ENCODE results near the gene ZFYVE28.

ZFYVE28 gene

GRCh38 chr4:2426069-2426397 lies 7.6 kb upstream of the ZFYVE28 start:
- no peak for TF ChIP-seq CTCF (IDR thresholded peaks at IDR 0.05)

- TF ChIP-seq CTCF (IDR thresholded peaks at IDR 0.05), result no peak
Observed at GRCh38 chr4:2425386-2426068, 7.1 kb upstream of the ZFYVE28 start.

GRCh38 chr4:2424581-2424980 lies 6.1 kb upstream of the ZFYVE28 start:
- TF ChIP-seq CTCF (IDR thresholded peaks at IDR 0.05), result no peak

GRCh38 chr4:2423695-2424094 lies 5.2 kb upstream of the ZFYVE28 start:
- no peak for TF ChIP-seq CTCF (IDR thresholded peaks at IDR 0.05)

GRCh38 chr4:2423066-2423465 lies 4.6 kb upstream of the ZFYVE28 start:
- TF ChIP-seq CTCF (IDR thresholded peaks at IDR 0.05), result no peak

- TF ChIP-seq CTCF (IDR thresholded peaks at IDR 0.05), result no peak
Observed at GRCh38 chr4:2421928-2422327, 3.5 kb upstream of the ZFYVE28 start.

- TF ChIP-seq CTCF (IDR thresholded peaks at IDR 0.05), result no peak
Observed at GRCh38 chr4:2419814-2420213, 1.4 kb upstream of the ZFYVE28 start.

All from LNCAP (cell line).